Adrenal gland (tissue), 12 donors: Measurements from ENCODE around the gene MAP2K5. TPM values are rescaled to one million over a fixed set of nuclear protein-coding genes. Genes with fewer than 3 reads are reported as not detected.

Source experiments
- DNase-seq, 7 donors: peaks; one replicate each; pipeline ENCODE4 v3.0.0-alpha.2; 2019 to 2020
- H3K27ac ChIP-seq, 5 donors: fragments of 200-600 bp; sonication (generic) in 4 of 5; 1 replicate in 3 of 5; 2 replicates in 2 of 5; pipeline versions ENCODE4 v1.5.1 to v1.8.0; 2016 to 2020; ENCODE audit warnings: mild to moderate bottlenecking in 1 of 5
- H3K27me3 ChIP-seq: fragments of 200-600 bp; 2 replicates; pipeline ENCODE4 v1.8.0; 2021
- H3K36me3 ChIP-seq, 2 donors: fragments of 200-600 bp; replicated peaks in 1 of 2; 1 replicate in 1 of 2; 2 replicates in 1 of 2; pipeline versions ENCODE4 v1.5.1 to v1.8.0; 2018 to 2022
- H3K4me1 ChIP-seq, 2 donors: fragments of 200-600 bp; replicated peaks in 1 of 2; 1 replicate in 1 of 2; 2 replicates in 1 of 2; pipeline versions ENCODE4 v1.5.1 to v1.8.0; 2018 to 2021
- H3K4me3 ChIP-seq, 4 donors: fragments of 200-600 bp; sonication (generic) in 3 of 4; one replicate each; pipeline ENCODE4 v1.5.1; 2016 to 2018
- H3K9me3 ChIP-seq, 3 donors: fragments of 200-600 bp; sonication (generic) in 1 of 3; replicated peaks in 1 of 3; 1 replicate in 2 of 3; 2 replicates in 1 of 3; pipeline versions ENCODE4 v1.5.1 to v1.8.0; 2016 to 2021
- POLR2A ChIP-seq, 2 donors: fragments of 450-650 bp; IDR thresholded peaks; one replicate each; pipeline ENCODE4 v1.6.1; 2017; ENCODE audit warnings: antibody characterized with exemption in 2 of 2, mild to moderate bottlenecking in 2 of 2, moderate library complexity in 1 of 2
- WGBS, 4 donors: extraction: QIAGEN DNeasy Blood & Tissue Kit in 2 of 4; methylation state at CpG; one replicate each; pipeline versions ENCODE4 v1.1.5 to v1.1.7; 2013 to 2017; 5-methylcytosine and 5-hydroxymethylcytosine counted together
- intact Hi-C, 2 donors: fragments of 100-400 bp; cut with DNase I; formaldehyde crosslinking; loops; one replicate each; pipeline versions ENCODE4 v1.14.1 to v1.15.0; 2022 to 2023
- polyA plus RNA-seq, 3 donors: library from polyadenylated mRNA; stranded (reverse); fragments of 200-250 nt in 2 of 3; fragments of 350-450 nt in 1 of 3; fragmentation: Illumina TruSeq in 1 of 3; extraction: RNeasy Lipid Tissue Mini Kit (QIAGEN cat#74804) in 1 of 3; gene quantifications; one replicate each; pipeline ENCODE4 v1.2.3, GENCODE V29; 2013 to 2014
- total RNA-seq, 9 donors: library from RNA; depleted of rRNA in 4 of 9; stranded (reverse); fragments of >200 nt in 4 of 9; fragments of 120-200 nt in 1 of 9; fragmentation: NEBNext Ultra II Directional in 1 of 9; extraction: Animal tissue kit (Norgen Biotek cat#: 25700) in 1 of 9; gene quantifications; one replicate each; pipeline versions ENCODE4 v1.1.0 to v1.2.4, GENCODE V29; 2013 to 2023
- TF ChIP-seq, protein P1 (sequence below), 6 experiments: fragments of 450-650 bp in 4 of 6; fragments of 200-600 bp in 2 of 6; sonication (generic) in 1 of 6; IDR thresholded peaks; 1 replicate in 5 of 6; 2 replicates in 1 of 6; pipeline versions ENCODE4 v1.5.1 to v1.8.0; 2016 to 2021; ENCODE audit warnings: antibody characterized with exemption in 6 of 6, mild to moderate bottlenecking in 2 of 6, moderate library complexity in 1 of 6
- donor health status: healthy with polysubstance abuse.
- donor health status: Bipolar disorder and iron deficiency.
- donor health status: DM: yes; HTN: yes; CAD: no.
- donor health status: DM: no; HTN: no; CAD: no.
- donor health status: DM: no; HTN: no; CAD: no.
- donor health status: DM: yes; HTN: yes; CAD: no.

The MAP2K5 gene
- total and polyA plus RNA-seq, 12 donors, result 10.3 to 33.8 (median 17.0) TPM

DNA sequence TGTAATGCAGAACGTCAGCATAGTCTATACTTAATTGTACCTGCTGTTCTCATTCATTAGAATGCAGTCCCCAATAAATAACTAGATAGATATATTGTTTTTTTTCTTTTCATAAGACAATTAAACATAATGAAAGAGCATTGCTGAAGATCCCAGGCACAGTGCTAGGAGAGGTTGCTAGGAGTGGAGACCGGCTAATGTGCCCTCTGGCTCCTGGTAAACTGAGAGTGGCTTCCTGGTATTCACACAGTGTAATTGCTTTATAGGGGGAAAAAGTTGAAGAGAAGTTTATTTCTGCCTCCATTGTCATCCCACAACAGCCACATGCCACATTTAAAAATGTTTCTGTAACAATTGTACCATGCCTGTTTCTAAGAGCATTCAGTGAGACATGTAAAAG lies 135.6 kb downstream of the MAP2K5 start:
- intact Hi-C loops, result no loop called here
- Histone ChIP-seq H3K36me3 (no peaks in the 10 kb centered on the region), H3K27ac (no peak overlapping the region), H3K9me3 (no peaks in the 10 kb centered on the region), H3K27me3 (no peaks in the 10 kb centered on the region), H3K4me3 (no peak overlapping the region), H3K4me1 (no peaks in the 10 kb centered on the region)
- WGBS, 4 donors, result 90 to 93% (median 93%) methylated on average over 2 of the region's 2 CpGs
- no peak for DNase-seq
- TF ChIP-seq, protein P1, sequence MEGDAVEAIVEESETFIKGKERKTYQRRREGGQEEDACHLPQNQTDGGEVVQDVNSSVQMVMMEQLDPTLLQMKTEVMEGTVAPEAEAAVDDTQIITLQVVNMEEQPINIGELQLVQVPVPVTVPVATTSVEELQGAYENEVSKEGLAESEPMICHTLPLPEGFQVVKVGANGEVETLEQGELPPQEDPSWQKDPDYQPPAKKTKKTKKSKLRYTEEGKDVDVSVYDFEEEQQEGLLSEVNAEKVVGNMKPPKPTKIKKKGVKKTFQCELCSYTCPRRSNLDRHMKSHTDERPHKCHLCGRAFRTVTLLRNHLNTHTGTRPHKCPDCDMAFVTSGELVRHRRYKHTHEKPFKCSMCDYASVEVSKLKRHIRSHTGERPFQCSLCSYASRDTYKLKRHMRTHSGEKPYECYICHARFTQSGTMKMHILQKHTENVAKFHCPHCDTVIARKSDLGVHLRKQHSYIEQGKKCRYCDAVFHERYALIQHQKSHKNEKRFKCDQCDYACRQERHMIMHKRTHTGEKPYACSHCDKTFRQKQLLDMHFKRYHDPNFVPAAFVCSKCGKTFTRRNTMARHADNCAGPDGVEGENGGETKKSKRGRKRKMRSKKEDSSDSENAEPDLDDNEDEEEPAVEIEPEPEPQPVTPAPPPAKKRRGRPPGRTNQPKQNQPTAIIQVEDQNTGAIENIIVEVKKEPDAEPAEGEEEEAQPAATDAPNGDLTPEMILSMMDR (IDR thresholded peaks at IDR 0.05), result no peak
- TF ChIP-seq POLR2A (IDR thresholded peaks at IDR 0.05), result no peak

DNA sequence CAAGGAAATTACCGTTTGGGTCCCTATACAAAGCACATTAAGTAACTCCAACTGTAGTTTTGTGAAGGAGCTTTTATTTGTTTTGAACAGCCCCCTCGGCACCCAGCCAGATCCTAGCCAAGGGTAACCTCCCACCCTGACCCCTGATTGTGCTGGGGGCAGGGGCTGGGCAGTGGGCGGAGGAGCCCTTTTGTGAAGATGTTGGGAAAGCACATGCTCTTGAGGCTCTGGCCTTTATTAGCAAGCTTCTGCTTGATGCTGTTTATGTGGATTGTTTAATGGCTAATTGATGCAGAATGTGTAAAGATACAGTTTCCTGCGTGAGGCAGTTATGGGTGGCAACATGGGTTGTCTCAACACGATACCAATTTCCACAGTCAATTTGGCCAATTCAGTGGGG lies 136.5 kb downstream of the MAP2K5 start:
- intact Hi-C loops, result no loop called here

DNA sequence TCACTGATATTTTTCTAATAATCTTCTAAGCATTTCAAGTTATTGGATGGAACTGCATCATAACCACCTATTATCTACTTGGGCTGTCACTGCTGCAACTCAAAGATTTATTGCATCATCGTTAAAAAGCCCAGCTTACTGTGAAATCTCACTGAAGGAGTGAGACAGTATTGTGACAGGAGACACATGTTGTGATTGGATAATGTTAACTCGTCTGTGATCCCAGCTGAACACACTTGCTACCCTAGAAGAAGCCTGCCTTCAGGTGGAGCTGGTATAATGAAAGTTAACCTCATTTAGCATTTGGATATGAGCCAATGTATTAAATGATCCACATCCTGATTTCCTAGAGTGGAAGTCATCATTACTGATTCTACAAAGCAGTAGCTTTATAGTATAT lies 138.1 kb downstream of the MAP2K5 start:
- DNase-seq, result no peak
- intact Hi-C loops, result no loop called here
- H3K36me3 ChIP-seq, result no peaks in the 10 kb centered on the region
- no peak overlapping the region for H3K27ac ChIP-seq
- TF ChIP-seq, protein P1 (IDR thresholded peaks at IDR 0.05), result no peak
- no peak for TF ChIP-seq POLR2A (IDR thresholded peaks at IDR 0.05)
- H3K27me3 ChIP-seq, result no peaks in the 10 kb centered on the region
- peaks cover 0 to 19% (median 14%) of the 10 kb centered on the region in 3 donors for H3K9me3 ChIP-seq
- H3K4me3 ChIP-seq, result no peak overlapping the region
- 50 to 58% (median 56%) methylated on average over 2 of the region's 2 CpGs for WGBS, 4 donors
- H3K4me1 ChIP-seq, result no peaks in the 10 kb centered on the region

More for the DNA sequence above, 136.5 kb downstream of the MAP2K5 start:
- no peak for TF ChIP-seq POLR2A (IDR thresholded peaks at IDR 0.05)
- TF ChIP-seq, protein P1 (IDR thresholded peaks at IDR 0.05), result no peak
- Histone ChIP-seq H3K9me3 (peaks cover 0 to 3% (median under 1%) of the 10 kb centered on the region in 3 donors), H3K27me3 (no peaks in the 10 kb centered on the region), H3K4me1 (no peaks in the 10 kb centered on the region), H3K36me3 (no peaks in the 10 kb centered on the region), H3K27ac (no peak overlapping the region), H3K4me3 (no peak overlapping the region)
- whole genome bisulfite sequencing, 4 donors, result 90 to 96% (median 93%) methylated on average over 5 of the region's 5 CpGs
- DNase-seq, result no peak

DNA sequence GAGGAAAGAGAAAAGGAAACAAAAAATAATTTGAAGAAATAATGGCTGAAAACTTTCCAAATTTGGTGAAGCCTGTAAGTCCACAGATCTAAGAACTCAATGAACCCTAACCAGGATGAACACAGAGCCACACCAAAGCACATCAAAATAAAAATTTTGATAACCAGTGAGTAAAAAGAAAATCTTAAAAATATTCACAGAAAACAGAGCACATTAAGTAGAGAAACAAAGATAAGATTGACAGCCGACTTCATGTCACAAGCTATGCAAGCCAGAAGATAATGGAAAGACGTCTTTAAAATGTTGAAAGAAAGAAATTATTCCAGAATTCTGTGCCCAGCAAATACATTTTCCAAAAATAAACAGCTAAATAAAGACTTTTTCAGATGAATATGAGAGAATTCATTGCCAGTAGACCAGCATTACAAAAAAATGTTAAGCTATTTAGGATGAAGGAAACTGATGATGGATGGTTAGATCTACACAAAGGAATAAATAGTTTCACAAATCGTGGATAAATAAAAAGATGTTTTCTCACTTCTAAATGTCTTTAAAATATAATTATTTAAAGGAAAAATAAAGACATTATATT lies 142.6 kb downstream of the MAP2K5 start:
- TF ChIP-seq POLR2A (IDR thresholded peaks at IDR 0.05), result no peak
- TF ChIP-seq, protein P1 (IDR thresholded peaks at IDR 0.05), result no peak
- H3K27me3 ChIP-seq, result no peaks in the 10 kb centered on the region
- H3K27ac ChIP-seq, result no peak overlapping the region
- H3K36me3 ChIP-seq, result no peaks in the 10 kb centered on the region
- peaks cover 0 to 23% (median 14%) of the 10 kb centered on the region in 3 donors for H3K9me3 ChIP-seq
- no peak for DNase-seq
- intact Hi-C loops, result no loop called here
- no peaks in the 10 kb centered on the region for H3K4me1 ChIP-seq
- 85 to 90% (median 86%) methylated on average over 3 of the region's 3 CpGs for WGBS, 4 donors
- no peak overlapping the region for H3K4me3 ChIP-seq
